Measurements from ENCODE around the gene WFDC12.

The WFDC12 gene

GRCh38 chr20:45082468-45082867 lies 41.8 kb downstream of the WFDC12 start:
- Histone ChIP-seq H3K4me3 (ENCODE audit: low read length) (no peak overlapping the region), H3K27ac (ENCODE audit: low read depth, low read length) (no peak overlapping the region), H3K36me3 (ENCODE audit: control insufficient read depth, insufficient read depth, low read length) (peaks cover 2% of the 10 kb centered on the region), H3K4me1 (ENCODE audit: control insufficient read depth, insufficient read depth, low read length) (no peaks in the 10 kb centered on the region), H3K27me3 (ENCODE audit: control insufficient read depth, insufficient read depth, low read length) (no peaks in the 10 kb centered on the region), H3K9ac (ENCODE audit: low read length) (no peak overlapping the region)

GRCh38 chr20:45080867-45081624 lies 43.2 kb downstream of the WFDC12 start:
- Histone ChIP-seq H3K4me3 (ENCODE audit: low read length) (no peak overlapping the region), H3K27ac (ENCODE audit: low read depth, low read length) (no peak overlapping the region), H3K4me1 (ENCODE audit: control insufficient read depth, insufficient read depth, low read length) (no peaks in the 10 kb centered on the region), H3K36me3 (ENCODE audit: control insufficient read depth, insufficient read depth, low read length) (peaks cover 2% of the 10 kb centered on the region), H3K9ac (ENCODE audit: low read length) (no peak overlapping the region), H3K27me3 (ENCODE audit: control insufficient read depth, insufficient read depth, low read length) (no peaks in the 10 kb centered on the region)

GRCh38 chr20:45077559-45077958 lies 46.7 kb downstream of the WFDC12 start:
- H3K4me1 ChIP-seq (ENCODE audit: control insufficient read depth, insufficient read depth, low read length): no peaks in the 10 kb centered on the region
- peaks cover 2% of the 10 kb centered on the region for H3K36me3 ChIP-seq (ENCODE audit: control insufficient read depth, insufficient read depth, low read length)

More at GRCh38 chr20:45077559-45077958, 46.7 kb downstream of the WFDC12 start:
- Histone ChIP-seq H3K9ac (ENCODE audit: low read length) (no peak overlapping the region), H3K4me3 (ENCODE audit: low read length) (no peak overlapping the region), H3K27ac (ENCODE audit: low read depth, low read length) (no peak overlapping the region), H3K27me3 (ENCODE audit: control insufficient read depth, insufficient read depth, low read length) (no peaks in the 10 kb centered on the region)
